ENCODE measurements around the gene GAGE12G.
"Not testable (repeated sequence)": the region's sequence is repeated elsewhere in the genome, so short reads cannot be mapped to it uniquely, and the experiment has no call there.

The GAGE12G gene, protein sequence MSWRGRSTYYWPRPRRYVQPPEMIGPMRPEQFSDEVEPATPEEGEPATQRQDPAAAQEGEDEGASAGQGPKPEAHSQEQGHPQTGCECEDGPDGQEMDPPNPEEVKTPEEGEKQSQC

DNA sequence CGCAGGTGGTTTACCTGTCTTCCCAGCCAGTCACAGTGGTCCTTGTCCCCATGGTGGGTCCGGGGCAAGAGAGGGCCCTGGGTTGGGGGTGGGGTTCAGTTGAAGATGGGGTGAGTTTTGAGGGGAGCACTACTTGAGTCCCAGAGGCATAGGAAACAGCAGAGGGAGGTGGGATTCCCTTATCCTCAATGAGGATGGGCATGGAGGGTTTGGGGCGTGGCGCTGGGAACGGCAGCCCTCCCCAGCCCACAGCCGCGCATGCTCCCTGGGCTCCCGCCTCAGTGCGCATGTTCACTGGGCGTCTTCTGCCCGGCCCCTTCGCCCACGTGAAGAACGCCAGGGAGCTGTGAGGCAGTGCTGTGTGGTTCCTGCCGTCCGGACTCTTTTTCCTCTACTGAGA is at the start of gene GAGE12G:
Gene GAGE12G, plus strand, starts transcription at position 301 of the 400 bp plus-strand sequence. CDS start 1,155 bp downstream, outside the sequence.
- DNase-seq (ENCODE audit: extremely low read depth in 1 of 2, low read depth in 1 of 2): not testable (repeated sequence)

DNA sequence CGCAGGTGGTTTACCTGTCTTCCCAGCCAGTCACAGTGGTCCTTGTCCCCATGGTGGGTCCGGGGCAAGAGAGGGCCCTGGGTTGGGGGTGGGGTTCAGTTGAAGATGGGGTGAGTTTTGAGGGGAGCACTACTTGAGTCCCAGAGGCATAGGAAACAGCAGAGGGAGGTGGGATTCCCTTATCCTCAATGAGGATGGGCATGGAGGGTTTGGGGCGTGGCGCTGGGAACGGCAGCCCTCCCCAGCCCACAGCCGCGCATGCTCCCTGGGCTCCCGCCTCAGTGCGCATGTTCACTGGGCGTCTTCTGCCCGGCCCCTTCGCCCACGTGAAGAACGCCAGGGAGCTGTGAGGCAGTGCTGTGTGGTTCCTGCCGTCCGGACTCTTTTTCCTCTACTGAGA is 38.3 kb upstream of the GAGE12G start, which contains the start of gene GAGE12C:
Gene GAGE12C, plus strand, starts transcription at position 301 of the 400 bp plus-strand sequence. CDS start 1,155 bp downstream, outside the sequence.
- DNase-seq (ENCODE audit: extremely low read depth in 1 of 2, low read depth in 1 of 2): not testable (repeated sequence)

DNA sequence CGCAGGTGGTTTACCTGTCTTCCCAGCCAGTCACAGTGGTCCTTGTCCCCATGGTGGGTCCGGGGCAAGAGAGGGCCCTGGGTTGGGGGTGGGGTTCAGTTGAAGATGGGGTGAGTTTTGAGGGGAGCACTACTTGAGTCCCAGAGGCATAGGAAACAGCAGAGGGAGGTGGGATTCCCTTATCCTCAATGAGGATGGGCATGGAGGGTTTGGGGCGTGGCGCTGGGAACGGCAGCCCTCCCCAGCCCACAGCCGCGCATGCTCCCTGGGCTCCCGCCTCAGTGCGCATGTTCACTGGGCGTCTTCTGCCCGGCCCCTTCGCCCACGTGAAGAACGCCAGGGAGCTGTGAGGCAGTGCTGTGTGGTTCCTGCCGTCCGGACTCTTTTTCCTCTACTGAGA is 28.8 kb upstream of the GAGE12G start, which contains the start of gene GAGE12D:
Gene GAGE12D, plus strand, starts transcription at position 301 of the 400 bp plus-strand sequence. CDS start 1,155 bp downstream, outside the sequence.
- not testable (repeated sequence) for DNase-seq (ENCODE audit: extremely low read depth in 1 of 2, low read depth in 1 of 2)

DNA sequence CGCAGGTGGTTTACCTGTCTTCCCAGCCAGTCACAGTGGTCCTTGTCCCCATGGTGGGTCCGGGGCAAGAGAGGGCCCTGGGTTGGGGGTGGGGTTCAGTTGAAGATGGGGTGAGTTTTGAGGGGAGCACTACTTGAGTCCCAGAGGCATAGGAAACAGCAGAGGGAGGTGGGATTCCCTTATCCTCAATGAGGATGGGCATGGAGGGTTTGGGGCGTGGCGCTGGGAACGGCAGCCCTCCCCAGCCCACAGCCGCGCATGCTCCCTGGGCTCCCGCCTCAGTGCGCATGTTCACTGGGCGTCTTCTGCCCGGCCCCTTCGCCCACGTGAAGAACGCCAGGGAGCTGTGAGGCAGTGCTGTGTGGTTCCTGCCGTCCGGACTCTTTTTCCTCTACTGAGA is 19.2 kb upstream of the GAGE12G start, which contains the start of gene GAGE12E:
Gene GAGE12E, plus strand, starts transcription at position 301 of the 400 bp plus-strand sequence. CDS start 1,155 bp downstream, outside the sequence.
- not testable (repeated sequence) for DNase-seq (ENCODE audit: extremely low read depth in 1 of 2, low read depth in 1 of 2)

DNA sequence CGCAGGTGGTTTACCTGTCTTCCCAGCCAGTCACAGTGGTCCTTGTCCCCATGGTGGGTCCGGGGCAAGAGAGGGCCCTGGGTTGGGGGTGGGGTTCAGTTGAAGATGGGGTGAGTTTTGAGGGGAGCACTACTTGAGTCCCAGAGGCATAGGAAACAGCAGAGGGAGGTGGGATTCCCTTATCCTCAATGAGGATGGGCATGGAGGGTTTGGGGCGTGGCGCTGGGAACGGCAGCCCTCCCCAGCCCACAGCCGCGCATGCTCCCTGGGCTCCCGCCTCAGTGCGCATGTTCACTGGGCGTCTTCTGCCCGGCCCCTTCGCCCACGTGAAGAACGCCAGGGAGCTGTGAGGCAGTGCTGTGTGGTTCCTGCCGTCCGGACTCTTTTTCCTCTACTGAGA is 9.7 kb upstream of the GAGE12G start, which contains the start of gene GAGE12F:
Gene GAGE12F, plus strand, starts transcription at position 301 of the 400 bp plus-strand sequence. CDS start 1,155 bp downstream, outside the sequence.
- not testable (repeated sequence) for DNase-seq (ENCODE audit: extremely low read depth in 1 of 2, low read depth in 1 of 2)

DNA sequence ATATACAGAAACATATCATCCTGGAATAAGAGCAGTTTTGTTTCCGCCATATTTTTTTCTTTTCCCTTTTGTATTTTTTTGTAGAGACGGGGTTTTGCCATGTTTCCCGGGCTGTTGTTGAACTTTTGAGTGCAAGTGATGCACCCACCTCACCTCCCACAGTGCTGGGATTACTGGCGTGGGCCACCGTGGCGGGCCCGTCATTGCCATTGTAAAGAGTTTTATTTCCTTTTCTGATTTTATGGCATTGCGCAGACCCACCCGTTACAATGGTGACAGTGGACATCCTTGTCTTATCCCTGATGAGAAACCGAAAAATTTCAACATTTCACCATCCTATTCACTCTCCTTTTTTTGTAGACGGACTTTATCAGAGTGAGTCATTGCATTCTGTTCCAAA is 1.5 kb upstream of the GAGE12G start:
- DNase-seq (ENCODE audit: extremely low read depth in 1 of 2, low read depth in 1 of 2): not testable (repeated sequence)

DNA sequence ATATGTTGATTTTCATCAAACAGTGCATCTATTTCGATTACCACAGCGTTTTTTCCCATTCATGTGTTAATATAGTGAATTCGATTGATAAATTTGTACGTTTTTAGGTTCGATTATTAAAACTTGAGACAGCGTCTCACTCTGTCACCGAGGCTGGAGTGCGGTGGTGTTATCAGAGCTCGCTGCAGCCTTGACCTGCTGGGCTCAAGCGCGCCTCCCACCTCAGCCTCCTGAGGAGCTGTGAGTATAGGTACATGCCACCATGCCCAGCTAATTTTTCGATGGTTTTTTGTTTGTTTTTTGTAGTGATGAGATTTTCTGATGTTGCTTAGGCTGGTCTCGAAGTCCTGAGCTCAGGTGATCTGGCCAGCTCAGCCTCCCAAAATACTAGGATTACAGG is 1.0 kb upstream of the GAGE12G start:
- DNase-seq (ENCODE audit: extremely low read depth in 1 of 2, low read depth in 1 of 2): not testable (repeated sequence)

DNA sequence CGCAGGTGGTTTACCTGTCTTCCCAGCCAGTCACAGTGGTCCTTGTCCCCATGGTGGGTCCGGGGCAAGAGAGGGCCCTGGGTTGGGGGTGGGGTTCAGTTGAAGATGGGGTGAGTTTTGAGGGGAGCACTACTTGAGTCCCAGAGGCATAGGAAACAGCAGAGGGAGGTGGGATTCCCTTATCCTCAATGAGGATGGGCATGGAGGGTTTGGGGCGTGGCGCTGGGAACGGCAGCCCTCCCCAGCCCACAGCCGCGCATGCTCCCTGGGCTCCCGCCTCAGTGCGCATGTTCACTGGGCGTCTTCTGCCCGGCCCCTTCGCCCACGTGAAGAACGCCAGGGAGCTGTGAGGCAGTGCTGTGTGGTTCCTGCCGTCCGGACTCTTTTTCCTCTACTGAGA is 9.4 kb downstream of the GAGE12G start, which contains the start of gene GAGE12H:
Gene GAGE12H, plus strand, starts transcription at position 301 of the 400 bp plus-strand sequence. CDS start 1,155 bp downstream, outside the sequence.
- not testable (repeated sequence) for DNase-seq (ENCODE audit: extremely low read depth in 1 of 2, low read depth in 1 of 2)

DNA sequence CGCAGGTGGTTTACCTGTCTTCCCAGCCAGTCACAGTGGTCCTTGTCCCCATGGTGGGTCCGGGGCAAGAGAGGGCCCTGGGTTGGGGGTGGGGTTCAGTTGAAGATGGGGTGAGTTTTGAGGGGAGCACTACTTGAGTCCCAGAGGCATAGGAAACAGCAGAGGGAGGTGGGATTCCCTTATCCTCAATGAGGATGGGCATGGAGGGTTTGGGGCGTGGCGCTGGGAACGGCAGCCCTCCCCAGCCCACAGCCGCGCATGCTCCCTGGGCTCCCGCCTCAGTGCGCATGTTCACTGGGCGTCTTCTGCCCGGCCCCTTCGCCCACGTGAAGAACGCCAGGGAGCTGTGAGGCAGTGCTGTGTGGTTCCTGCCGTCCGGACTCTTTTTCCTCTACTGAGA is 19.0 kb downstream of the GAGE12G start, which contains the start of gene GAGE2A:
Gene GAGE2A, plus strand, starts transcription at position 301 of the 400 bp plus-strand sequence. CDS start 1,155 bp downstream, outside the sequence.
- not testable (repeated sequence) for DNase-seq (ENCODE audit: extremely low read depth in 1 of 2, low read depth in 1 of 2)

DNA sequence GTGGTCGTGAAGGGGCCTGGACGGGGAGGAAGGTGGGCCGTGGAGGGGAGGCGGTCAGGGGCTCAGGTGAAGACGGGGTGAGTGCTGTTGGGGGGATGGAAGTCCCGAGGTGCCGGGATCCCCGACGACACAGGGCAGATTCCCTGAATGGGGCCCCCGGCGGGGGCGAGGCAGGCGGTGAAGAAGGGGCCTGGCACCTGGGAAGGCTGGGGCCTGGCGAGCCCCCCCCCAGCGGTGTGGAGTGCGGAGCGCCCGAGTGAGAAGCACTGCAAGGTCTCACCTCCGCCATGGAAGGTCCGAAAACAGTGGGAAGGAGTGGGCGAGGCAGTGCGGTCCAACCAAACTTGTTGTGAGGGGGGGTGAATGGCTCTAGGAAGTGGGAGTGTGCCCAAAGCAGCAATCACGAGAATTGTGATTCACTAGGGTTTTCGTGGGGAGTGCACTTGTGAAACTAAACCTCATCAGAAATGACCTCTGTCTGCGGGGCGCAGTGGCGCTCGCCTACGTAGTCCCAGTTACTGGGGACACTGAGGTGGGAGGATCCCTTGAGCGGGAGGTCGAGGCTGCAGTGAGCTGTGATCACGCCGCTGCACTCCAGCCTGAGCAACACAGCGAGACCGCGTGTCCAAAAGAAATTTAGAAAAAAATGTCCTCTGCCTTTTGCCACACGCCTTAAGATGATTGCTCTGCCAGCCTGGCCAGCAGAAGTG is 19.7 kb downstream of the GAGE12G start:
- not testable (repeated sequence) for DNase-seq (ENCODE audit: extremely low read depth in 1 of 2, low read depth in 1 of 2)

DNA sequence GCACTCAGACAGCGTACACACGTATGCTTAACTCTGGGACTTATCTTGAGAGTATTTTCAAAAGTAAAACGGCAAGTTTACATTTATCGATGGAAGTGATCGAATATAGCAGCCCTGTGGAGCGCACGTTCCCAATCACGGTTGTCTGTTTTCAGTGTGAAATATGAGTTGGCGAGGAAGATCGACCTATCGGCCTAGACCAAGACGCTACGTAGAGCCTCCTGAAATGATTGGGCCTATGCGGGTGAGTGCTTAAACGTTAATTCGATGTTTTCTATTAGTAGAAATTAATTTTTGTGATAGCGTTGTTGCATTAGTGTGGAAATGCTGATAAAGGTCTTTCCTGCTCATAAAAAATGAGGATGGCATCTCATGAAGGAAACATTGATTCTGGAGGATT is 20.3 kb downstream of the GAGE12G start:
- DNase-seq (ENCODE audit: extremely low read depth in 1 of 2, low read depth in 1 of 2): not testable (repeated sequence)

DNA sequence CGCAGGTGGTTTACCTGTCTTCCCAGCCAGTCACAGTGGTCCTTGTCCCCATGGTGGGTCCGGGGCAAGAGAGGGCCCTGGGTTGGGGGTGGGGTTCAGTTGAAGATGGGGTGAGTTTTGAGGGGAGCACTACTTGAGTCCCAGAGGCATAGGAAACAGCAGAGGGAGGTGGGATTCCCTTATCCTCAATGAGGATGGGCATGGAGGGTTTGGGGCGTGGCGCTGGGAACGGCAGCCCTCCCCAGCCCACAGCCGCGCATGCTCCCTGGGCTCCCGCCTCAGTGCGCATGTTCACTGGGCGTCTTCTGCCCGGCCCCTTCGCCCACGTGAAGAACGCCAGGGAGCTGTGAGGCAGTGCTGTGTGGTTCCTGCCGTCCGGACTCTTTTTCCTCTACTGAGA is 28.5 kb downstream of the GAGE12G start, which contains the start of gene GAGE1:
Gene GAGE1, plus strand, starts transcription at position 301 of the 400 bp plus-strand sequence. CDS start 1,155 bp downstream, outside the sequence.
- not testable (repeated sequence) for DNase-seq (ENCODE audit: extremely low read depth in 1 of 2, low read depth in 1 of 2)

DNA sequence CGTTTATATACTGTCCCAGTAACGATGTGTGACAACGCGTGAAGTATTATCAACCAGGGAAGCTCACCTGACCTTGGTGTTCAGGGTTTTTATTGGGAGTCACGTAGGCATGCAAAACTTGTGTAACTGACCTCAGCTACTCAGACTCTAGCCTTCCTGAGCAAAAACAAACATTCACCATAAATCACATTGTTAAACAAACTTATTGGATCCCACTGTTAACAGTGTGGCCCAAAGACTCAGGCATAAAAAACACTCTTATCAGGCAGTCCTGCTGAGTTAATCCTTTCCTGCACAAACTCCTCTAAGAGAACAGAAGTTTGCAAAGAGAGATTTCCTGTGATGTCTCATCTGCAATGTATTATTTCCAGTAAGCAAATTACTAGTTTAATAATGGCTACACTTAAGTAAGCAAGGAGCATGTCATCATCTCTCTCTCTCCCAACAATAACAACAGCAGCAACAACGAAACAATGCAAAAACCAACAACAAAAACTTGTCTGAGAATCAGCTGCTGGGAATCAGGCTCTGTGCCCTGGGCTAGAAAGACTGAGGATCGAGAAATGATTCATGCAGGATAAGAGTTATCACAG is 40.6 kb downstream of the GAGE12G start:
- no peak for DNase-seq (ENCODE audit: extremely low read depth in 1 of 2, low read depth in 1 of 2)

DNA sequence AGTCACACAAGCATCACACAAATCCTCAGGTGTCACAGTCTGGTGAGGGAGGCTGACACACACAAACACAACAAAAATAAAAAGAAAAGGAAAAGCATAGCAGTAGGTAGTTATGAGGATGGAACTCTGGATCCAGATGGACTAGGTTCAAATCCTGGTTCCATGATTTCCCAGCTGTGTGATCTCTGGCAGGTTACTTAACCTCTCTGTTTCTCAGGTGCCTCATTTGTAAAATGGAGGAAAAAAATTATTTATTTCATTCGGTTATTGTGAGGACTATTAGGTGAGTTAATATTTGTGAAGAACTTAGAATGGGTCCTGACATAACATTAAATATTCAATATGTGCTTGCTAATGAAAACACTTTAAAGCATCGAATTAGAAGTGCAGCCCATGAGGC is 48.4 kb downstream of the GAGE12G start:
- no peak for DNase-seq (ENCODE audit: extremely low read depth in 1 of 2, low read depth in 1 of 2)
